CD4-positive, alpha-beta T cell treated with Interleukin-10 for 1 hour (primary cell): ENCODE data around the gene MRPL51.
"Not testable (repeated sequence)": the region's sequence is repeated elsewhere in the genome, so short reads cannot be mapped to it uniquely, and the experiment has no call there.

Experiments used
- DNase-seq: peaks from one replicate; pipeline ENCODE4 v3.0.0-alpha.2; 2020

Gene MRPL51

DNA sequence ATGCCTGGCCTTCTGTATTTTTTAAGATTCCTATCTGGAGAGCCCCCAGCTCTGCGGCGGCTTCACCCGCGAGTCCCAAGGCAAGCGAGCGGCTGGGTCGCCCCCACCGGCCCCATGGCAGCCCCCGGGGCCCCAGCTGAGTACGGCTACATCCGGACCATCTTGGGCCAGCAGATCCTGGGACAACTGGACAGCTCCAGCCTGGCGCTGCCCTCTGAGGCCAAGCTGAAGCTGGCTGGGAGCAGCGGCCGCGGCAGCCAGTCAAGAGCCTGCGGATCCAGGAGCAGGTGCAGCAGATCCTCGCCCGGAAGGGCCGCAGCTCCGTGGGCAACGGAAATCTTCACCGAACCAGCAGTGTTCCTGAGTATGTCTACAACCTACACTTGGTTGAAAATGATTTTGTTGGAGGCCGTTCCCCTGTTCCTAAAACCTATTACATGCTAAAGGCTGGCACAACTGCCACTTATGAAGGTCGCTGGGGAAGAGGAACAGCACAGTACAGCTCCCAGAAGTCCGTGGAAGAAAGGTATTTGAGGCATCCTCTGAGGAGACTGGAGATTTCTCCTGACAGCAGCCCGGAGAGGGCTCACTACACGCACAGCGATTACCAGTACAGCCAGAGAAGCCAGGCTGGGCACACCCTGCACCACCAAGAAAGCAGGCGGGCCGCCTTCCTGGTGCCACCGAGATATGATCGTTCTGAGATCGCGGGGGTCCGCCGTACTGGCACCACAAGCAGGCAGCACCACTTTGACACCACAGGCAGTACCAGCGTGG lies 15.3 kb downstream of the MRPL51 start:
- not testable (repeated sequence) for DNase-seq

DNA sequence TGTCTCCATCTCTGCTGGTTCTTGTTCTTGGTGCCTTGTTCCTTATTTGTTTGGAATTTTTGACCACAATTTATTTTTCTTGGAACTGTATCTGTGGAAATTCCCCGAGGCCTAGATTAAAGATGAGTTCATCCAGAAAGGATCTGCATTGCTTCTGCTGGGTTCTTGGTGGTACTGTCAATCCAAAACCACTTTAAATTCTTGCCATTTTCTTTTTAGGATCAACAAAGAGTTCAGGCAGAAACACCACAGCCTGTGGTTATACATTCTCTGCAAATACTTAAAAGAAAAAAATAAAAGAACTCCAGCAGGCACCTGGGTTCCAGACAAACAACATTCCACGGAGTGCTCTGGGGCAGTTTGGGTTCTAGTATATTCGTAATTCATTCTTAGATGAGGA lies 16.6 kb downstream of the MRPL51 start:
- no peak for DNase-seq

DNA sequence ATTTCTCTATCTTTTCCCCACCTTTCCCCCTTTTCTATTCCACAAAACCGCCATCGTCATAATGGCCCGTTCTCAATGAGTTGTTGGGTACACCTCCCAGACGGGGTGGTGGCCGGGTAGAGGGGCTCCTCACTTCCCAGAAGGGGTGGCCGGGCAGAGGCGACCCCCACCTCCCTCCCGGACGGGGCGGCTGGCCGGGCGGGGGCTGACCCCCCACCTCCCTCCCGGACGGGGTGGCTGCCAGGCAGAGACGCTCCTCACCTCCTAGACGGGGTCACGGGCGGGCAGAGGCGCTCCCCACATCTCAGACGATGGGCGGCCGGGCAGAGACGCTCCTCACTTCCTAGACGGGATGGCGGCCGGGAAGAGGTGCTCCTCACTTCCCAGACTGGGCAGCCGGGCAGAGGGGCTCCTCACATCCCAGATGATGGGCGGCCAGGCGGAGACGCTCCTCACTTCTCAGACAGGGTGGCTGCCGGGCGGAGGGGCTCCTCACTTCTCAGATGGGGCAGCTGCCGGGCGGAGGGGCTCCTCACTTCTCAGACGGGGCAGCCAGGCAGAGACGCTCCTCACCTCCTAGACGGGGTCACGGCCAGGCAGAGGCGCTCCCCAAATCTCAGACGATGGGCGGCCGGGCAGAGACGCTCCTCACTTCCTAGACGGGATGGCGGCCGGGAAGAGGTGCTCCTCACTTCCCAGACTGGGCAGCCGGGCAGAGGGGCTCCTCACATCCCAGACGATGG lies 17.7 kb downstream of the MRPL51 start:
- DNase-seq = not testable (repeated sequence)

DNA sequence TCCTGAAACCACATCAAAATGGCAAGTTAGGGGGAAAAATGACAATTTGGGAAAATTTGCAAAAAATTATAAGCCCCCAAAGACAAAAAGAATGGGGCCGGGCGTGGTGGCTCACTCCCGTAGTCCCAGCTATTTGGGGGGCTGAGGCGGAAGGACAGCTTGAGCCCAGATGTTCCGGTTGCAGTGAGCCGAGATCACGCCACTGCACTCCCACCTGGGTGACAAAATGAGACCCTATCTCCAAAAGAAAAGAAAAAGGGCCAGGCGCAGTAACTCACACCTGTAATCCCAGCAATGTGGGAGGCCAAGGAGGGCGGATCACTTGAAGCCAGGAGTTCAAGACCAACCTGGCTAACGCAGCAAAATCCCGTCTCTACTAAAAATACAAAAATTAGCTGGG lies 20.6 kb downstream of the MRPL51 start:
- no peak for DNase-seq

DNA sequence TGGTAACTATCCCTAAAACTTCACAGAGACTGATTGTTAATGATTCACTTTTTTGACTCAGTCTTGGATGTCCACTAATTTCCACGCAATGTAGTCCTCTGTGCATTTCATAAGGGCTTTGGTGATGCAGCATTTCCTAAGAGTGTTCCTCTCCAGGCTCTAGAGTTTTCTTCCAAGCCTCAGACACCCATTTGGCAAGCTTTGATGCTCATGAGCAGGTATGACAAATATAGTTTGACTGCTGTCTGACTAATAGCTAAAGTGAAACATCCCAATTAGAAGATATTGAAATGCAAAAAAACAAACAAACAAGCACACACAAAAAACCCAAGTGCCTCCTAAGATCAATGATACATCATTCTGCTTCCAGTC lies 21.1 kb downstream of the MRPL51 start:
- DNase-seq = no peak

DNA sequence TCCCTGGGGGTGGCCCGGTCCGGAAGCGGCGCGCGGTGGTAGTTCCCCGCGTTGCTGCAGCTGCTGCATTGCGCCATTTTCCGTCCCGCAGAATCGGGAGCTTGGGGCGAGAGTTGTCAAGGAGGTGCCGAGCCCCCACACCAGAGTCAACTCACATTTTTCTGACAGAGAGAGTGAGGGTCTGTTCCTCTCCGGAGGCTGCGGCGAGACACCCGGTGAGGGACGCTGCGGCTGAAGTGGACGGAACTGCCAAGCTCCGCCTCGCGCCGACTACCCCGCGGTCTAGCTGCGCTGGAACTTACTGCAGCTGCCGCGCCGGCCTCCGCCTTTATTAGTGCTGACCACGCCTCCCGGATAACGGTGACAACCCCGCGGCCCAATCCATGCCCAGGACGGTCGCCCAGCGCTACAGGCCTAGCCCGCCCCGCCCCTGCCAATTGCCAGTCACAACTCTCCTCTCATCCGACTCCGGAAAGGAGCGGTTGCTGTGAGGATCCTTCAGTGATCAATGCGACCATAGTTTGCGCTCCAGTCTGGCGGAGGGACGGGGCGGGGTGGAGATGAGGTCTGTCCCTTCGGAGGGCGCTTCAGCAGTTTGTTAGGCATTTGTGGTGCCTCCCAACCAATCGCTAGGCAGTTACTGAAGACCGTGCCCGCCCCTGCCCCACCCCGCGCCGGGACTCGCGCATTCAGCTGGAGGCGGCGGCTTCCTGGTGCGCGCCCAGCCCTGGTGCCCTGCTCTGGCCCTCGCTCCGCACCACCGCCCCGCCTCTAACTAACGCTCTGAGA lies 22.5 kb downstream of the MRPL51 start, which contains the start of gene VAMP1:
Gene VAMP1 (minus strand): TSS at position 303 of the 789 bp plus-strand sequence. CDS start 146 bp downstream, at position 157.
- DNase-seq = peak; percentile 96

DNA sequence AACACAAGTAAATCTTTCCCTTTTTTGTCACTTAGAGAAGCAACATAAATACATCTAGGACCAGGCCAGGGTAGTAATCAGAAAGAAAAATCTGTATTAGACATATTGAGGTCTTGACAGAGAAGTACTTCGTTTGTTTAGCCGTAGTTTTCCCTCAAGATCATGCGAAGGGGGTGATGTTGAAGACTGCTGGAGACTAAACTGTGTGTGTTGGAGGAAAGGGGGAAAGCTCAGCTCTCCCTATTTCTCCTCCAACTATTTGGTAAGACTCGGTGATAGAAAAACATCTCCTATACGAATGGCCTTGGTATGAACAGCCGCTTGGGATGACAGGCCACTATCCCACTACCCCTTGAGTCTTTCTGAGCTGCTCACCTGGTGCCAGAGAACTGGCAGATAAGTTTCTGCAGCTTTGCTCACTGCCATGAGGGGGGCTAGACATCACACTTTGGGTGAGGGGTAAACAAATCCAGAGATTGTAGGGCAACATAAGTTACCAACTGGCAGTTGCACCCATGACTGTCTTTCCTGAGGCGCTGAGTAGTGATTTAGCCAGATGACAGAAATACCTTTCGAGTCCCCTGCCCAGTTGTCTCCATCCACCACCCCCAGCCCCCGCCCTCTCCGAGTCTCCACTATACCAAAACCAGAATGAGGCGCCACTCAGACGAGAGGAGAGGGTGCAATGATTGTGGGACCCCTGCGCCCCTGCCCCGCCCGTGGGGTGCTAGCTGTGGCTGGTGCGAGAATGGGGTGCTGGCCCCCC lies 23.3 kb downstream of the MRPL51 start:
- DNase-seq = no peak

DNA sequence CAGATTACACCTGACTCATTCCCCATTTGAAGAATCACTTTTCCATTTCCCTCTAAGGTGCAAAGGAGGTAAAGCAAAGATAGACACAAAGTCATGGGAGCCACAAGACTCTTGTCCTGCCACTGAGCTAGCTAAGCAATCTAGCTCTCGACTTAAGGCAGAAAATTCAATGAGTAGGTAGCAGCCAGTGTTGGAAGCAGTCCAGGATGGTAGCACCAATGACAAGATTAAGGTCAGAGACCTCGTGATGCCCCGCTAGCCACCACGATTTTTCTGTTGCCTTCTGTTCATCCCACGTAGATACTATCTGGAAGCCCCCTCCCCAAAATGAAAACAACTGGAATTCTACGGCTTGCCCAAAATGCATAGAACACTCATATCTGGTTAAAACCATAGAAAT lies 24.0 kb downstream of the MRPL51 start:
- DNase-seq = no peak

DNA sequence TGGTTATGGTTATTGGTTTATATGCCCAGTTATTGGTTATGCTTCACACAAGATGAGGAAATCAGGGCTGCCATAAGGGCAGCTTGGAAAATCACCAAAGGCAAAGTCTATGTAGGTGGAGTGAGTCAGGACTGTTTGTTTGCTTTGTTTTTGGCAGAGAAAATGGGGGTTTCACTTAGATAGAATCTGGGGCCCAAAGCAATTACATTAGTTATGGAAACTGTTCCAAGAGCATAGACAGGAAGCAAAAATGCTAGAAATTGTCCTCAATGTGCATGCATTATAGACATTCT lies 24.8 kb downstream of the MRPL51 start:
- no peak for DNase-seq

DNA sequence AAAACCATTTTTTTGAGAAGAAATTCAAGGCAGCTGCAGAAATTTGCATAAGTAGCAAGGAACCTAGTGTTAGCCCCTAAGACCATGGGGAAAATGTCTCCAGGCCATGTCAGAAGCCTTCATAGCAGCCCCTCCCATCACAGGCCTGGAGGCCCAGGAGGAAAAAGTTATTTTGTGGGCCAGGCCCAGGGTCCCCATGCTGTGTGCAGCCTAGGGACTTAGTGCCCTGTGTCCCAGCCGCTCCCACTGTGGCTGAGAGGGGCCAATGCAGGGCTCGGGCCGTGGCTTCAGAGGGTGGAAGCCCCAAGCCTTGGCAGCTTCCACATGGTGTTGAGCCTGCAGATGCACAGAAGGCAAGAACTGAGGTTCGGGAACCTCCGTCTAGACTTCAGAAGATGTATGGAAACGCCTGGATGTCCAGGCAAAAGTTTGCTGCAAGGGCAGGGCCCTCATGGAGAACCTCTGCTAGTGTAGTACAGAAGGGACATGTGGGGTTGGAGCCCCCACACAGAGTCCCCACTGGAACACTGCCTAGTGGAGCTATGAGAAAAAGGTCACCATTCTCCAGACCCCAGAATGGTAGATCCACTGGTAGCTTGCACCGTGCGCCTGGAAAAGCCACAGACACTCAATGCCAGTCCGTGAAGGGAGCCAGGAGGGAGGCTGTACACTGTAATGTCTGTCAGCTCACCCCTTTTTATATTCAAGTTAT lies 25.3 kb downstream of the MRPL51 start:
- DNase-seq = not testable (repeated sequence)

DNA sequence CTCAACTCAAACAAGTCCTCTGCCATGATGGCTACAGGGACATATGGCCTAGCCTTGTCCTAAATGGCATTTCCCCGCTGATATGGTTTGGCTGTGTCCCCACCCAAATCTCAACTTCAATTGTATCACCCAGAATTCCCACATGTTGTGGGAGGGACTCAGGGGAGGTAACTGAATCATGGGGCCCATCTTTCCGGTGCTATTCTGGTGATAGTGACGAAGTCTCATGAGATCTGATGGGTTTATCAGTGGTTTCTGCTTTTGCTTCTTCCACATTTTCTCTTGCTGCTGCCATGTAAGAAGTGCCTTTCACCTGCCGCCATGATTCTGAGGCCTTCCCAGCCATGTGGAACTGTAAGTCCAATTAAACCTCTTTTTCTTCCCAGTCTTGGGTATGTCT lies 26.3 kb downstream of the MRPL51 start:
- not testable (repeated sequence) for DNase-seq

DNA sequence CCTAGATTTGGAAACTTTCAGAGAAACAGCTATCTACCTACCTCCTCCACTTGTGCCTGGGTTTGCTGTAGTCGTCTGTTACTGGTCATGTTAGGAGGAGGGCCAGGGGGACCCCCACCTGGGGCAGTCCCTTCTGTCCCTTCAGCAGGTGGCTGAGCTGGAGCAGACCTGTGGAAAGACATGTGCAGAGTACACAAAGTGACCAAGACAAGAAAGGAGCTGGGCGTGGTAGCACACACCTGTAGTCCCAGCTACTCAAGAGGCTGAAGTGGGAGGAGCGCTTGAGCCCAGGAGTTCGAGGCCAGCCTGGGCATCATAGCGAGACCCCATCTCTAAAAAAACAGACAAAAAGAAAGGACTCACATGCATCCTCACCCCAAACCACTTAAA lies 26.9 kb downstream of the MRPL51 start:
- no peak for DNase-seq

DNA sequence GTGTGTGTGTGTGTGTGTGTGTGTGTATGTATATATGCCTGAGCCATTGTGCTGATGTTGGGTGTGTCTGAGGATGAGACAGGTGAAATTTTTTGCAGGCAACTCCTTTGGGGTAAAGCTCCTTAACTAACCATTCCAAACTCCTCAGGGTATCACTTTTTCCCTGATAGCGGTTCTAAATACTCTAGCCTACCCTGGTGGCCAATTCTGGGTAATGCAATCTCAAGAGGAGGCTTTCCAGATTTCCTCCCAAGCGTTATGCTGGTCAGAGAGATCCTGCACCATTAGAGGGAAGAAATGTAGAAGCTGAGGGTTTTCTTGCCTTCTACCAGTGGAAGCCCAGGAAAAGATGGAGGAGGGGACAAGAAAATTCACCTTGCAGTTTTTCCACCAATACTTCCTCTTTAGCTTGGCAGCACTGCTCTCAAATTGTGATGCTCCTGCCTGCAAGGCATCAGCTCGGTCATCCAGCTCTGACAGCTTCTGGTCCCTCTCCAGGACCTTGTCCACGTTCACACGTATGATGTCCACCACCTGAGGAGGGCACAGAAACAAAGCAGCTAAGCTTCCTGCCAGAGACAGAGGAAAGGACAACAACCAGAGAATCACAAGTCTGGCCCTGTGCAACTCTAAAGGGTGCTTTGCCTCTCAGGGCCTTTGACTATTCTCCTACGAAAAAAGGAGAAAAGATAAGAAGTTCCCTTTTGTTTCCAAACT lies 27.4 kb downstream of the MRPL51 start:
- DNase-seq = peak; percentile 74

DNA sequence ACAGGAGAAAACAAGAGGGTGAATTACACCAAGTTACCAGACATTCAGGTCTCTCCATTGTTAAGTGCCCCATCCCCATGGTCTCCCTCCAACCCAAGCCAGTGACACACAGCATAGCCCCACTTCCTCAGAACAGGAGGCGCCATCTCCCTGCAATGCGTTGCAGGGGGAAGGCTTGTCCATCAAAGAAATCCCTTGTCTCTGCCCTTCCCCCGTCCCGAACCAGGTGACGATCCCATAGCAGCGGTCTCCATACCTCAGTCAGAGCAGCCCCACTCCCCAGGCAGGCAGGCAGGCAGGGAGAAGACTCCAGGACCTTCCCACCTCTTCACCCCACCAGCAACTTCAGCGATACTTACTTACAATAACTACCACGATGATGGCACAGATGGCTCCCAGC lies 28.5 kb downstream of the MRPL51 start:
- no peak for DNase-seq

DNA sequence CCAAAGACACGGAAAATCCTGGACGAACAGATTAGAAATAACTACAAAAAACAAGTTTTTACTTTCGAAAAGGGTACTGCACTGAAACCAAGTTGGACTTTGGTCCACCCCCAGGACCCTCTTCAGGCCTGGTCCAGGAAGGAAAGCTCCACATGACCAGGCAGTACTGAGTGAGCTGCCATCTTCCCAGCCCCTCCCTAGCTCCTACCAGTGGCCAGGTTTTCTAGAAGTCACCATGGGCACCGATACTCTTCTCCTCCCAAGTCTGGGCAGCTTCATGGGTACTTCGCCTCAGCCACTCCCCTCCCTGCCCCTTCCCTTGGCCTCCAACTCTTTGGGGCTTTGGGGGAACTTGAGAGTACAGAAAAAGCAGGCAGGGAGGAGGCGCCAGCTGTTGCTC lies 29.2 kb downstream of the MRPL51 start:
- no peak for DNase-seq

DNA sequence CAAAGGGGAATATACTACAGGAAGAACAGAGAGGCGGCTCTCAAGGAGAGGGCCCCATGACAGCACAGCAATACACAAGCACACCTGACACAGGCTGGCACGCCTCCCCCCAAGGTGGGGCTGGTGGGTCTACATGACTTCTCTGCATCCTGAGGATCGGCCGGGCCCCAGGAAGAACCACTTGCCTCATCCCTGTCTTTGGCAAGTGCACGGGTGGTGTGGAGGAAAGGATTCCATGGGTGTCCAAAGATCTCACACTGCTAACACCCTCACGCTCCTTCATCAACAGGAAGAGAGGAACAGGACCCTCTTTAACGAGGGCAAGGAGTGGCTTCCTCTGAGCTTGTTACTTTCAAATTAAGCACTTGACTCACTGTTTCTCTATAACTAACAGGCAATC lies 29.8 kb downstream of the MRPL51 start:
- peak; percentile 43 for DNase-seq

DNA sequence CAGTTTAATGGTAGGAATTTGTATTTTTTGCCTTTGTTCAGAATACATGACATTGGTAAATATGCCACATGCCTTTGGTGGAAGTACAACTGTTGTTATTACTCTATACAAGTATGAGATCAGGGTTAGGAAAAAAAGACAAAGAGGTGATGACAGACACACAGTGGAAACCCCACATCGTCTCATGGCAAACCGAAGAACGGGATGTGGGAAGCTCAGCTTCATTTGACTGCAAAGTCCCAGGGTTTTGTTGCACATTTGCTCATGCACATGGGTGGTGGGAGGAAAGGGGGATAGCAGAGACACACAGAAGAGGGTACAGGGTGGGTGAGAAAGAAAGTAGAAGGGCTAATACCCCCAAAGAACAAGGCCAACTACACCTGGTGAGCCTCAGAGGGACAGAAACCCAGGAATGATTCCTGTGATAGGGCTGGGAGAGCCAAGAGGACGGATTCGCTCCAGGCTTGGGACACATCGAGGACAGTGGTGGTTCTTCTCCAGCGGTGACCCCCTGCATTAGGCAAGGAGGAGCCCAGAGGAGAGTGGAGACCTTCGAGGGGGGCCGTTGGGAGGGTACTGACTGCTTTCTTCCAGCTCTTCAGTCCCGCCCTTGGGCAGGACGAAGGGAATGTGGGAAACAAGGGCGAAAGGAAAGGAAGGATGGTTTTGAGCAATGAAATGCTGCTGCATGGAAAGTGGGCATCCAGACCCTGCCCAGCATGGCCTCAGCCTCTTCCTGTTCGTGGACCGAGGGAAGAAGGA lies 30.6 kb downstream of the MRPL51 start:
- no peak for DNase-seq

DNA sequence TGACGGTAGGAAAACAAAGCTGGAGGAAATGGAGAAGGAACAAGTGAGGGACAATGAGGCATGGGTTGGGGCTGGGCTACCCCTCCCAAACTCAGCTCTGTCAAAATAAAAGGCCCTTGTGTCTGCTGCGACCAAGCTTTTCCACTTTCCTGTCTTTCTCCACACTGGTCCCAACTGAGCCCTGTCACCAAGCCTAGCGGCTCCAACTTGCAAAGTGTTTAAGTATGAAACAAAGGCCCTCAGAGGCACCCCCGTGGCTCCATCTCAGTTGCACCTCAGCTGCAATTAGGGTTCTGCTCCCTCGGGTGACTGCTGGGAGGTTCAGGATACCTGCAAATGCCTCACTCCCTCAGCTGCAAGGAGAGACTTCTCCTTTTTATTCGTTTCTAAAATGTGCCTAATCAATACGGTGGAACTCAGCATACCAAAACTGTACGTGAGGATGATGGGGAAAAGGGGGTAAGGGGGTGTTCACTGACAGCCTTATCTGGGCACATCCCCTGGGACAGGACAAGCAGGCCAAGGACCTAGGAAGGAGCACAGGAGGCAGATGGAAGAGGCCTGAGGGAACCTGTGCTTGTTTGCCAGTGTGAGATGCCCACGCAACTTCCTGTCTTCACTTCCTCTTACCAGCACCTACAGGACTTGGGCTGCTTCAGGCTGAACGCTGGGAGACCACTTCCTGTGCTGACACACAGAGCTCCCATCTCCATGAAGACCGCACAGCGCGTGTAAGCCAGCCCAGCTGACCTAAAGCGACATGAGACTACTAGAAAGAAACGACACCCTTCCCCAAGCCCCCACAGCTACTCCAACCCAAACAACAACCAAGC lies 31.4 kb downstream of the MRPL51 start:
- peak; percentile 86 for DNase-seq

DNA sequence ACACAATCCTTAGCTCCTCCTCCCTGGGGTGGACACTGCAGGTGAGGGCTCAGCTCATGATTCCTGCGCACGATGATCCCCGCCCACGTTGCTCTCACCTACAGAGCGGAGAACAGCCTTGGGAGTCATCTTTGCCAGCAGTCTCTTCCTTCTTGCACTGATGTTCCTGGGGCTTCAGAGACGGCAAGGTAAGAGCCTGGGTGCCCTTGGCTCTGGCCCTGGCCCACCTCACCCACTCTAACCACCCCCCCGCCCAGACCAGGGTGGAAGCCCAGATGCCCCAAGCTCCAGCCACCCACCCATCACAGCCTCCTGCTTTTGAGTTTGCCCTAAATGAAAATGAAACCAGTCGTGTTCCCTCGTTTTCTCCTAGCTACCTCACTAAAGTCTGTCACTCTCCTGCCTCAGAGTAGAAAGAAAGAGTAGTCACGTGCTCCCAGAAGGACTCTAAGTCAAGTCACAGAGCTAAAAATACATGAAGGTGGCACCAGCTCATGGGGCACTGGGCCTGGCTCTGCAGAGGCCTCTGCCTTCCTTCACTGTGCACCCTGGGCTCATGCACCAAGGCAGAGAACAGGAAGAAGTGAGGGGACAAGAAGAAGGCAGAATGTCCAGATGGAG lies 32.2 kb downstream of the MRPL51 start:
- peak; percentile 63 for DNase-seq

DNA sequence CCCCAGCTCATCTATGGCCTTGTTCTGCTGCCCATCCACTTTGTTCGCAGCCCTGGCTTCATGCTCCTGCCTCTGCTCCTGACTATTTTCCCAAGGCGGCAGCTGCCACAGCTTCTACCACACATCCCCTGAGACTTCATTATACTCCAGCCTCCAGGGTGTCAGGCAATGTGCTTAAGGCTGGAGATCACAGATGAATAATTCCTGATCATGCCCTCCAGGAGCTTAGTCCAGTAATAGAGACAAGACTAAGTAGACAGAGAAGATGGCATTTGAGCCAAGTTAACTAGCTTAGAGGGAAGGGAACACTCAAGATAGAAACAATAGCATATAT lies 34.1 kb downstream of the MRPL51 start:
- no peak for DNase-seq
